Caco-2 (cell line): ENCODE measurements around the gene BCR. TPM values are rescaled to one million over a fixed set of nuclear protein-coding genes. Genes with fewer than 3 reads are reported as not detected.
A peak's percentile ranks its signal among the peaks of the same experiment; 100 is the strongest.

Experiments
- BruUV-seq: library from RNA; stranded (reverse); fragments of 400-500 nt; replicated peaks from 2 replicates; lab custom pipeline; 2021; lab: Mats Ljungman, UMichigan
- CTCF ChIA-PET: fragments of 300-600 bp; sonication (Branson Sonifier 250); formaldehyde crosslinking; loops from one replicate; lab custom pipeline; 2022; ENCODE audit warnings: antibody characterized with exemption; lab: Charles Lee
- POLR2A ChIA-PET: fragments of 300-600 bp; sonication (Branson Sonifier 250); formaldehyde crosslinking; loops from one replicate; lab custom pipeline; 2022; ENCODE audit warnings: antibody characterized with exemption; lab: Charles Lee
- DNase-seq, 2 experiments: peaks; one replicate each; pipeline versions ENCODE4 v3.0.0 to v3.0.0-alpha.2; 2020 to 2022
- H3K27me3 ChIP-seq: replicated peaks from 2 replicates; pipeline ENCODE4 v1.6.0; 2011; ENCODE audit warnings: low read length; ENCODE audit not compliant: control insufficient read depth, insufficient read depth
- H3K36me3 ChIP-seq: 2 replicates; pipeline ENCODE4 v1.5.1; 2011; ENCODE audit warnings: low read length; ENCODE audit not compliant: control insufficient read depth, insufficient read depth
- H3K4me1 ChIP-seq: fragments of 250-450 bp; sonication (Bioruptor Pico); 2 replicates; pipeline ENCODE4 v1.5.1; 2020; ENCODE audit warnings: mild to moderate bottlenecking
- H3K4me3 ChIP-seq: 2 replicates; pipeline ENCODE4 v1.5.1; 2011; ENCODE audit warnings: low read depth, mild to moderate bottlenecking, control low read depth, low read length
- H3K9me3 ChIP-seq: fragments of 250-450 bp; sonication (Bioruptor Pico); 2 replicates; pipeline ENCODE4 v1.5.1; 2020; ENCODE audit warnings: mild to moderate bottlenecking, moderate library complexity
- H3K27ac Mint-ChIP-seq: one replicate; pipeline ENCODE4 v1.8.0; 2022; ENCODE audit warnings: mixed read lengths; ENCODE audit not compliant: unreplicated experiment
- H3K27me3 Mint-ChIP-seq: one replicate; pipeline ENCODE4 v1.8.0; 2022; ENCODE audit warnings: mixed read lengths; ENCODE audit not compliant: insufficient read depth, unreplicated experiment
- H3K36me3 Mint-ChIP-seq: one replicate; pipeline ENCODE4 v1.8.0; 2022; ENCODE audit warnings: mild to moderate bottlenecking, mixed read lengths; ENCODE audit not compliant: insufficient read depth, unreplicated experiment
- H3K4me1 Mint-ChIP-seq: one replicate; pipeline ENCODE4 v1.8.0; 2022; ENCODE audit warnings: low read depth, mixed read lengths; ENCODE audit not compliant: unreplicated experiment
- H3K4me3 Mint-ChIP-seq: one replicate; pipeline ENCODE4 v1.8.0; 2022; ENCODE audit warnings: mild to moderate bottlenecking, moderate library complexity, mixed read lengths; ENCODE audit not compliant: unreplicated experiment
- H3K9me3 Mint-ChIP-seq: one replicate; pipeline ENCODE4 v1.8.0; 2022; ENCODE audit warnings: mixed read lengths; ENCODE audit not compliant: unreplicated experiment
- CTCF ChIP-seq, 2 experiments: fragments of 200-600 bp in 1 of 2; IDR thresholded peaks; 1 replicate in 1 of 2; 2 replicates in 1 of 2; pipeline versions ENCODE4 v1.5.1 to v1.8.0; 2011 to 2022; ENCODE audit warnings: antibody characterized with exemption in 1 of 2, control low read depth in 1 of 2, inconsistent platforms in 1 of 2, low read depth in 1 of 2, low read length in 1 of 2, mild to moderate bottlenecking in 1 of 2, moderate library complexity in 1 of 2; ENCODE audit not compliant: insufficient read depth in 1 of 2, severe bottlenecking in 1 of 2, unreplicated experiment in 1 of 2
- intact Hi-C: fragments of 100-400 bp; cut with micrococcal nuclease; formaldehyde crosslinking; loops from one replicate; pipeline ENCODE4 v1.10.0; 2022; ENCODE audit not compliant: unreplicated experiment
- total RNA-seq: library from RNA; stranded (reverse); gene quantifications from 2 replicates; pipeline ENCODE4 v1.2.3, GENCODE V29; 2022

The BCR gene
- total RNA-seq, 1 experiment from 2014 or later = 87.4 TPM

- Mint-ChIP-seq H3K27ac (peak overlapping the region; percentile 85), H3K9me3 (no peaks in the 10 kb centered on the region), H3K4me1 (peaks cover 27% of the 10 kb centered on the region), H3K4me3 (no peak overlapping the region), H3K27me3 (no peaks in the 10 kb centered on the region), H3K36me3 (peaks cover 47% of the 10 kb centered on the region)
- DNase-seq = no peak
- no TSS peak for BruUV-seq
- Histone ChIP-seq H3K36me3 (peaks cover 4% of the 10 kb centered on the region), H3K4me1 (peaks cover 19% of the 10 kb centered on the region), H3K4me3 (no peak overlapping the region), H3K27me3 (no peaks in the 10 kb centered on the region), H3K9me3 (no peaks in the 10 kb centered on the region)
- intact Hi-C loops = no loop called here
- ChIA-PET CTCF (interaction anchor here (0.6 to 0.7 kb wide), 2 partner anchors 9 to 49 kb away, joined by 3 read pairs; no protein-coding TSS in a partner anchor), POLR2A (no interaction called here)
- no peak for TF ChIP-seq CTCF (IDR thresholded peaks at IDR 0.05; ENCODE audit: insufficient read depth in 1 of 2, low read depth in 1 of 2, low read length in 1 of 2, severe bottlenecking in 1 of 2, unreplicated experiment in 1 of 2)
Observed at GRCh38 chr22:23237201-23237798, 57.0 kb downstream of the BCR start.

DNA sequence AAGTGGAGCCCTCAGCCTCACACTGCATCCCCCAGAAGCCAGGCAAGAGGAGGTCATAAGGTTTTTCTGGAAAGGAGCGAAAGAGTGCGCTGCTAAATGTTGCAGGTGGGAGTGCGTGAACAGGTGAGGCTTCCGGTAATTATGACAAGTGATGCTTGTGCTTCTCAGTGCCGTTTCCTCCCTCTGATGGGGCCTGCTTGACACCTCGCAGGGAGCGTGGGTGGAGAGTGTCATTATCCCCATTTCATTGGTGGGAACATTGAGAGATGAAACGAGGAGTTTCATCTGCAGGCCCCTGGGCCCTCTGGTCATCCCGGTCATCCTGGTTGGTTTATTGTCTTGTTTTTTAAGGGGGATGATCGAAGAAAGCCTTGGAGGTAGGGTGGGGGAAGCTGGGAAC is 57.5 kb downstream of the BCR start:
- no peak overlapping the region for H3K4me3 Mint-ChIP-seq

GRCh38 chr22:23238707-23239106 is 58.4 kb downstream of the BCR start:
- peaks cover 54% of the 10 kb centered on the region for H3K36me3 Mint-ChIP-seq
- DNase-seq = no peak
- ChIA-PET CTCF (no interaction called here), POLR2A (no interaction called here)
- no TSS peak for BruUV-seq
- no peak overlapping the region for H3K4me3 ChIP-seq
- H3K4me3 Mint-ChIP-seq = no peak overlapping the region
- H3K4me1 Mint-ChIP-seq = peaks cover 38% of the 10 kb centered on the region
- H3K9me3 ChIP-seq = no peaks in the 10 kb centered on the region
- H3K4me1 ChIP-seq = peaks cover 33% of the 10 kb centered on the region
- peaks cover 4% of the 10 kb centered on the region for H3K36me3 ChIP-seq
- H3K27me3 Mint-ChIP-seq = no peaks in the 10 kb centered on the region
- TF ChIP-seq CTCF (IDR thresholded peaks at IDR 0.05; ENCODE audit: insufficient read depth in 1 of 2, low read depth in 1 of 2, low read length in 1 of 2, severe bottlenecking in 1 of 2, unreplicated experiment in 1 of 2) = no peak
- peak overlapping the region; percentile 43 for H3K27ac Mint-ChIP-seq
- no peaks in the 10 kb centered on the region for H3K27me3 ChIP-seq
- H3K9me3 Mint-ChIP-seq = no peaks in the 10 kb centered on the region
- intact Hi-C loops = no loop called here

More for the DNA sequence above, 57.5 kb downstream of the BCR start:
- Histone ChIP-seq H3K4me1 (peaks cover 24% of the 10 kb centered on the region), H3K36me3 (peaks cover 4% of the 10 kb centered on the region), H3K4me3 (no peak overlapping the region), H3K27me3 (no peaks in the 10 kb centered on the region), H3K9me3 (no peaks in the 10 kb centered on the region)
- DNase-seq = no peak
- peaks cover 32% of the 10 kb centered on the region for H3K4me1 Mint-ChIP-seq
- H3K27me3 Mint-ChIP-seq = no peaks in the 10 kb centered on the region
- peaks cover 50% of the 10 kb centered on the region for H3K36me3 Mint-ChIP-seq
- peak overlapping the region; percentile 85 for H3K27ac Mint-ChIP-seq
- intact Hi-C loops = no loop called here
- no TSS peak for BruUV-seq
- TF ChIP-seq CTCF (IDR thresholded peaks at IDR 0.05; ENCODE audit: insufficient read depth in 1 of 2, low read depth in 1 of 2, low read length in 1 of 2, severe bottlenecking in 1 of 2, unreplicated experiment in 1 of 2) = no peak
- no peaks in the 10 kb centered on the region for H3K9me3 Mint-ChIP-seq
- POLR2A ChIA-PET = no interaction called here
- CTCF ChIA-PET = no interaction called here
